HTERT RPE-1 (cell line): Measurements from ENCODE around the gene RDH12.

Source experiments
- in situ Hi-C: fragments of 300-500 bp; cut with MboI; formaldehyde crosslinking; loops from 4 replicates; pipeline ENCODE4 v1.14.3; 2020; ENCODE audit warnings: low sequenced_read_pairs

Gene RDH12

DNA sequence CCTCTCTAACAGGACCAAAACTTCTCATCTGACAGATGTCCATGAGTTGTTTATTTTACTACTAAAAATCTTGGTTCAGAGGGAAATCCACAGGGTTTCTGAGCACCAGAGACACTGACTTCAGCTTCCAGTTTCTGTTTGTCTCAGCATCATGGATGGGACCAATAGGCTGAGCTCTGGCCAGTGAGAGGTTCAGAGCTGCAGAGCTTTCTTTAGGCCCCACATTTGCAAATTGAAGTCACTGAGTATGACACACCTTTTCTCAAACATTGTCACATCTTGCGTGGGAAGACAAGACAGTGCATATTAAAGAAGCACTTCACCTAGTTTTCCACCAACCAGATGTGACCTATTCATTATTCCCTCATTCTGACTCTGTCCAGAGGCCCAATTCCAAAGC, 45.2 kb downstream of the RDH12 start:
- in situ Hi-C loops, result no loop called here

DNA sequence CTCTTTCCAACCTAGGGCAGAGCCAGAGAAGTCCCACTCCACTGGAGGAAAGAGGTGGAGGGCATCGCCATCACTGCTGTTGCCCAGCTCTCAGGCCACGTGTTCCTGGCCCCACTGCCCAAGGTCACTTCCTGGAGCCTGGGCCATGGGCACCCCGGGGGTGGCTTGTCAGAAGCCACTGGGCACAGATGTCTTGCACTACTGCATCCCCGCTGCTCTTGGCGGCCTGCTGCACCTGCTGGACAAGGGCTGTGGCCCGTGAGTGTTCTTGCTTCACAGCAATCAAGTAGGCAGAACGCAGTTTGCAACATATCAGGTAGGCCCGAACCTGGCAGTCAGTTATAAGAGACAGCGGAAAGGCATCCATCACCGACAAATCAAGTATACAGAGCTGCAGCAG, 46.6 kb downstream of the RDH12 start:
- in situ Hi-C loops, result no loop called here

DNA sequence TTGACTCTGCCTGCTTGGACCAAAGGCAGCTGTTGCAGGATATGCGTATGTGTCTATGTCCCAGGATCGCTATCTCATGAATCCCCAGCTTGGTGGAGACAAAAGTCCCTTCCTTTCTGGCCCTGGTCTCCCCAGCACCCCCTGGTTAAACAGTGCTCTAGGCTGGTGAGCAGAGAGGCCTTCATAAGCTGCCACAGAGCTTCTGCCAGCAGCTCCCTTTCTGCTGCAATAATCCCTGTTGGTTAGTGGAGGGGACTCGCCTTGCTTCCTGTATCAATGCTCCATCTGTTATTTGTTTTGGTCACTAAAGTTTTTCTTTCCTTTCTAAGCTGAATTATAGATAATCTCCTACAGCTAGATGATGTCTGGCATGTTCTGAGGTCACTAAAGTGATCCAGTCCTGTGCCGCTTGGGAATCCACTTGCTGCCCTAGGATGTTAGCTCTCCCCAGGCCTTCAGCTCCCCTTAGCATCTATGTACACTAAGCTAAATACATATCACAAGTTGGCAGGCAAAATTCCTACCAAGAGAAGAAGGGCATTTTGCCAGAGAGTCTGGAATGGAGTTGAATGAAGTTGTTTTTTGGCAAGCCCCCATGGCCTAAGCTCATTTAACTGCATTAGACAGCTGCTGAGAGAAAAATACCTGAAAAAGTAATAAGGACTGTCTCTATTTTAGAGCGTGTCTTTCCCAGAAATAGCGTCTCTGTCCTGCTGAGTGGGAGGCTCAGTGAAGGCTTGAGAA, 47.8 kb downstream of the RDH12 start:
- in situ Hi-C loops, result no loop called here

DNA sequence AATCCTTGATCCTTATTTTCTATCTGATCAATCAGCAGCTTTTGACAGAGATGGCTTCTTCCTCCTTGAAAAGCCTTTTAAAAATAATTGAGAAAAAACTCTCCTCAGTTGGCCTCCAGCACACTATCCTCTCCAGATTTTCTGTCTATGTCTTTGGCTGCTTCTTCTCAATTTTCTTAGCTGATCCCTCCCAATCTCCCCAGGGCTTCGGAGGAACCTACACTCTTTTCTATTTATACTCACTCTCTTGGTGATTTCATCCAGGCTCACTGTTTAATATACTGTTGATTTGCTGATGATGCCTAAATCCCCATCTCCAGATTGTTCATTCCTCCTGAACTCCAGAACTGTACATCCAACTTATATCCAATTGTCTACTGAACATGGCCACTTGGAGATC, 54.8 kb downstream of the RDH12 start:
- in situ Hi-C loops, result no loop called here

- in situ Hi-C loops, result no loop called here
Observed at GRCh38 chr14:67757175-67757574, 55.5 kb downstream of the RDH12 start.

- in situ Hi-C loops, result no loop called here
Observed at GRCh38 chr14:67759916-67760315, 58.2 kb downstream of the RDH12 start.

- in situ Hi-C loops, result no loop called here
Observed at GRCh38 chr14:67762051-67762450, 60.4 kb downstream of the RDH12 start.

DNA sequence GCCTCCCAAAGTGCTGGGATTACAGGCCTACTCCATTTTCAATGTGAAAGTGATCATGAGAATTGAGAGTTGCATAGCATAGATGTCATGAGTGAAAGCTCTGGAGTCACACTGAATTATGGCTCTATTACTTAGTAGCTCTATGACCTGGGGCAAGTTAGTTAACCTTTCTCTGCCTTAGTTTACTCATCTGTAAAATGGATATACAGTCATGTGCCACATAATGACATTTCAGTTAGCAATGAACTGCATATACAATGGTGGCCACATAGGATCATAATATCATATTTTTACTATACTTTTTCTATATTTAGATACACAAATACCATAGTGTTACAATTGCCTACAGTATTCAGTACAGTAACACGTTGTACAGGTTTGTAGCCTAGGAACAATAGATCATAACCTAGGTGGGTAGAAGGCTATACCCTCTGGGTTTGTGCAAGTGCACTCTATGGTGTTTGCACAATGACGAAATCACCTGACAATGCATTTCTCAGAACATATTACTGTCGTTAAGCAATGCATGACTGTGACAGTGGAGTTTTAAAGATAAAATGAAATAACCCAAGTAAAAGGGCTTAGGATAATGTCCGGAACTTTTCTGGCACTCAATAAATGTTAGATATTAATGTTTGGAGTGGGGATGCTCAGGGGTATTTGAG, 61.6 kb downstream of the RDH12 start:
- in situ Hi-C loops, result no loop called here

DNA sequence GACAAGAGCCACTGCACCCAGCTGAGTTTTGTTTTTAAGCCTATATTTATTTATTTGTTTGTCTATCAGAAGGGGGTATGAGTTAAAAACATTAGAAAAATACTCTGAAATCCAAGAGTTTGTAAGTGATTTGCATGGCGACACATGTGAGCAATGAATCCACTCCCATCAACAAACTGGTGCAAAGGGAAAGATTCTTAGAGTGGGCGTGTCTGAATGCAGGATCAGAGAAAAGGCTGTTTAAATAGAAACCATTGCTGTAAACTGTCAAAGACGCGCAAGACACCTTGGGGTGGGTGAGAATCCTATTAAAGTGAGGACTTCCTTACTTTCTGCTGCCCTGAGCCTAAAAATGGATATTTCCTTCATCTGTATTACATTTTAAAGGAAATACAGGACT, 62.8 kb downstream of the RDH12 start:
- in situ Hi-C loops, result no loop called here

DNA sequence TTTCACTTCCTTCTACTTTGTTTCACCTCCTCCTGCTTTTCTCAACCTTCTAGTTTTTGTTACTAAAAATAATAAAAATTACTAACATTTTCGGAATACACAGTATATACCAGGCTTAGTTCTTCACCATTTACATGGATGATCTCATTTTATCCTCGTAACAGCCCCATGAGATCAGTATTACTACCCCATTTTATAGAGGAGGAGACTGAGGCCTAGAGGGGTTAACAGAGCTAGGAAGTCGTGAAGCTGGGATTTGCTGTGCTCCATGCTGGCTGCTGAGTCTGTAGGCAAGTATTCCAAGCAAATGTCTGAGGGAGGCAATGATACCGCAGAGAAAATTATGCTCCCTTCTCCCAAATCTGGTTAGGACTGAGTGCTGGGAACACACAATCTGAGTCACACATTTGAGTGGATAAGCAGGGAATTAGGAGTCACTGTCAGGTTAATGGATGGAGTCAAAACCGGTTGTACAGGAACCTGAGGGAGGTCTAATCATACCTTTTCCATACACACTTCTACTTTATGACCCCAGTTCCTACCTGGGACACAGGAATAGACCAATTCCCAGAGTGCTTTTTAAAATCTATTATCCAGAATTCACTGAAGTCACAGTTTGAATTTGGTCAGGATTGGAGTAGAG, 63.6 kb downstream of the RDH12 start:
- in situ Hi-C loops, result no loop called here

DNA sequence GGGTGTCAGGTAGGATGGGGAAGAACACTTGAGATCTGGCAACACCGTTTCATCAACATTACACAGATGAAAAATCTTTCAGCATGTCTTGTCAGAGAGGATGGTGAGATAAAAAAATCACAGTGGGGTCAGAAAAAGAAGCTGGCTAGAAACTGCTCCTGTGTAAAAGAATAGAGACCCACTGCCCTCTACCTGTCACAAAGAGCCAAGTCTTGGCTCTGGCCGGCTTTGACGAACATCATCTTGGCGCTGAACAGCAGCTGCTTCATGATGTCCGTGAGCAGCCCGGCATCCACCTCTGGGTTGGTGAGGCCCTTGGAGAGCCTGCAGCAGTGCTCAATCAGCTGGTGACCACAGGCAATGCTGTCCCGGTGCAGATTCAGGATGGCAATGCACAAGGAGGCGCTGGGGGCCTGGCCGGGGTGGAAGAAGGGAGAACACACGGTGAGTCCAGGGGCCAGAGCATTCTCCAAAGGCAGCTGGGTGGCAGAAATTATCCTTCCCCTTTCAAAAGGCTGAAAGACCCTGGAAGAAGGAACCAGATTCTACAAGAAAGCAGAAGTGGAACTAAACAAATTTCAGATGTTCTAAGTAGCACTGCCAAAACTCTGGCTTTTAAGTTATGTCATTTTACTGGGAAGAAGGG, 64.5 kb downstream of the RDH12 start:
- in situ Hi-C loops, result no loop called here

GRCh38 chr14:67768219-67768618, 66.5 kb downstream of the RDH12 start:
- in situ Hi-C loops, result no loop called here

DNA sequence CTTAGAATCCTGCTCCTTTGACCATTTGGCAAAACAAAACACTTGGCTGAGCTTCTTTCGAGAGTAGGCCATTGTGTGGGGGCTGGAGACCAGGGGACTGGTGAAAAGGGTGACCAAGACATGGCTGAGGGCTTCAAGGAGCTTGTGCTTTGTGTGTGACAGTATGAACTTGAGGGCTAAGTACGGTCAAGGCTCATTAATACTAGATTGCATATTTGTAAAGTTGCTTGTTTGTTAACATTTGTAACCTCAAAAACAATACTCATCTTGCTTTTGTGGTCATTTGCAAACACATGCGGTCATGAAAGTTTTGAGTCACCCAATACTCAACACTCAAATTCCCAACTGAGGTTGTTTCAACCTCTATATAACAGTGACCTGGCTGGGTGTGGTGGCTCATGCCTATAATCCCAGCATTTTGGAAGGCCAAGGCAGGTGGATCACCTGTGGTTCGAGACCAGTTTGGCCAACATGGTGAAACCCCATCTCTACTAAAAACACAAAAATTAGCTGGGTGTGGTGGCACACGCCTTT, 72.2 kb downstream of the RDH12 start:
- in situ Hi-C loops, result no loop called here

DNA sequence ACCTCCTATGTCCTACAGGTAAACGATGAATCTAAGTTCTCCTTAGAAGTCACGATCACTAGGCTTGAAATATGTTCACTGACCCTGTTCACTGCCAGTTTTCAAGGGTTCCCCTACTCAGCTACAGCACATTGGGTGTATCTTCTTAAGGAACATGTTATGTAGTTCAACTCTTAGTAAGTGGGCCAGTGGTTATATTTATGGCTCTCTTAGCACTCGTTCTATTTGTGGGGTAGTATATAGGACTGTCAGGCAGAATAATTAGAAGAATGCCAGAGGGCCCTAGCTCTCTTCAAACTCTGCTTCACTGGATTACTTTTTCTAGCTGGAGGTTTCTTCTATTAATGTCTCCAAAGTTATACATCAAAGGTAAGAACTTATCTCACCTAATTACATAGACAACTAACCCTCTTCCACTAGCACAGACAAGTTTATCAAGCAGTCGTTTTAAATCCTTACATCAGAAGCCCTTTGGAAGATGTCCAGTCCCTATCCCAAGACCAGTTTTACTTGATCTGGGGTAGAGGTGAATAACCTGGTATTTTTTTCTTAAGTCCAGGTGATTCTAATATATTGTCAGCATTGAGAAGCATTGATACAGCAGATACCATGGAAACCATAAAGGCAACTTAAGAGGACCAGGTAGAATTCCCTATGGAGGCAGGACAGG, 75.1 kb downstream of the RDH12 start:
- in situ Hi-C loops, result no loop called here

GRCh38 chr14:67778792-67779191, 77.1 kb downstream of the RDH12 start:
- in situ Hi-C loops, result no loop called here

- in situ Hi-C loops, result no loop called here
Observed at GRCh38 chr14:67782090-67782489, 80.4 kb downstream of the RDH12 start.
